WTC11 (cell line): ENCODE measurements around the gene TBRG1. TPM values are rescaled to one million over a fixed set of nuclear protein-coding genes. Genes with fewer than 3 reads are reported as not detected.

Source experiments
- CREB1 ChIP-seq: sonication (generic); formaldehyde crosslinking; IDR thresholded peaks from 2 replicates; pipeline ENCODE4 v1.8.0; 2023; ENCODE audit warnings: mild to moderate bottlenecking, missing genetic modification reagents
- ELF4 ChIP-seq: sonication (generic); formaldehyde crosslinking; IDR thresholded peaks from 2 replicates; pipeline ENCODE4 v1.8.1; 2022; ENCODE audit warnings: low read depth, mild to moderate bottlenecking, moderate library complexity, missing genetic modification reagents
- ETV6 ChIP-seq: sonication (generic); formaldehyde crosslinking; IDR thresholded peaks from 2 replicates; pipeline ENCODE4 v1.8.1; 2022; ENCODE audit warnings: mild to moderate bottlenecking, missing genetic modification reagents
- FOXJ3 ChIP-seq: sonication (generic); formaldehyde crosslinking; IDR thresholded peaks from 2 replicates; pipeline ENCODE4 v1.9.0; 2021; ENCODE audit warnings: missing genetic modification reagents, mild to moderate bottlenecking, borderline replicate concordance
- IRF1 ChIP-seq: sonication (generic); formaldehyde crosslinking; IDR thresholded peaks from 2 replicates; pipeline ENCODE4 v1.8.0; 2023; ENCODE audit warnings: missing genetic modification reagents
- JUN ChIP-seq: sonication (generic); formaldehyde crosslinking; IDR thresholded peaks from 2 replicates; pipeline ENCODE4 v1.8.0; 2023; ENCODE audit warnings: mild to moderate bottlenecking, missing genetic modification reagents
- MXD4 ChIP-seq: fragments of 250-450 bp; sonication (Bioruptor Pico); IDR thresholded peaks from 2 replicates; pipeline ENCODE4 v1.8.0; 2021; ENCODE audit warnings: mild to moderate bottlenecking, moderate library complexity, borderline replicate concordance
- MYBL2 ChIP-seq: sonication (generic); formaldehyde crosslinking; IDR thresholded peaks from 2 replicates; pipeline ENCODE4 v1.8.1; 2023; ENCODE audit warnings: mild to moderate bottlenecking, moderate library complexity, missing genetic modification reagents
- NFATC4 ChIP-seq: fragments of 250-450 bp; sonication (Bioruptor Pico); IDR thresholded peaks from 2 replicates; pipeline ENCODE4 v1.9.0; 2021; ENCODE audit warnings: mild to moderate bottlenecking
- NR3C1 ChIP-seq: sonication (generic); formaldehyde crosslinking; conservative IDR thresholded peaks from 2 replicates; pipeline ENCODE4 v1.8.1; 2023; ENCODE audit warnings: low read depth, mild to moderate bottlenecking, missing genetic modification reagents
- PRRX2 ChIP-seq: fragments of 250-450 bp; sonication (Bioruptor Pico); IDR thresholded peaks from 2 replicates; pipeline ENCODE4 v1.8.0; 2021; ENCODE audit warnings: mild to moderate bottlenecking
- RELA ChIP-seq: sonication (generic); formaldehyde crosslinking; IDR thresholded peaks from 2 replicates; pipeline ENCODE4 v1.8.1; 2022; ENCODE audit warnings: missing genetic modification reagents, mild to moderate bottlenecking, borderline replicate concordance
- RORB ChIP-seq: fragments of 250-450 bp; sonication (Bioruptor Pico); IDR thresholded peaks from 2 replicates; pipeline ENCODE4 v1.9.0; 2021; ENCODE audit warnings: mild to moderate bottlenecking
- SOX15 ChIP-seq: fragments of 250-450 bp; sonication (Bioruptor Pico); IDR thresholded peaks from 2 replicates; pipeline ENCODE4 v1.9.0; 2021; ENCODE audit warnings: mild to moderate bottlenecking
- ZNF263 ChIP-seq: sonication (generic); formaldehyde crosslinking; IDR thresholded peaks from 2 replicates; pipeline ENCODE4 v1.8.1; 2022; ENCODE audit warnings: low read depth, mild to moderate bottlenecking, moderate library complexity, missing genetic modification reagents
- ZNF317 ChIP-seq: sonication (generic); formaldehyde crosslinking; IDR thresholded peaks from 2 replicates; pipeline ENCODE4 v1.8.1; 2023; ENCODE audit warnings: low read depth, mild to moderate bottlenecking, moderate library complexity, missing genetic modification reagents, borderline replicate concordance
- ZNF416 ChIP-seq: fragments of 250-450 bp; sonication (Bioruptor Pico); IDR thresholded peaks from 2 replicates; pipeline ENCODE4 v1.9.0; 2021; ENCODE audit warnings: mild to moderate bottlenecking, inconsistent platforms
- ZNF425 ChIP-seq: fragments of 250-450 bp; sonication (Bioruptor Pico); conservative IDR thresholded peaks from 2 replicates; pipeline ENCODE4 v1.9.0; 2021; ENCODE audit warnings: mild to moderate bottlenecking
- ZNF532 ChIP-seq: fragments of 250-450 bp; sonication (Bioruptor Pico); IDR thresholded peaks from 2 replicates; pipeline ENCODE4 v1.9.0; 2021; ENCODE audit warnings: mild to moderate bottlenecking, borderline replicate concordance
- ZSCAN18 ChIP-seq: fragments of 250-450 bp; sonication (Bioruptor Pico); IDR thresholded peaks from 2 replicates; pipeline ENCODE4 v2.1.2; 2022; ENCODE audit warnings: mild to moderate bottlenecking, moderate library complexity
- total RNA-seq: library from RNA; stranded (reverse); gene quantifications from 3 replicates; pipeline ENCODE4 v1.2.3, GENCODE V29; 2021
- TF ChIP-seq, protein P1 (sequence below): sonication (generic); formaldehyde crosslinking; IDR thresholded peaks from 2 replicates; pipeline ENCODE4 v1.8.0; 2023; ENCODE audit warnings: mild to moderate bottlenecking, missing genetic modification reagents
- TF ChIP-seq, protein P2 (sequence below): sonication (generic); formaldehyde crosslinking; IDR thresholded peaks from 2 replicates; pipeline ENCODE4 v1.8.1; 2023; ENCODE audit warnings: mild to moderate bottlenecking, moderate library complexity, missing genetic modification reagents
- TF ChIP-seq, protein P3 (sequence below): sonication (generic); formaldehyde crosslinking; IDR thresholded peaks from 2 replicates; pipeline ENCODE4 v1.8.1; 2023; ENCODE audit warnings: mild to moderate bottlenecking, missing genetic modification reagents

TBRG1 gene
- total RNA-seq, 1 experiment from 2014 or later = 30.0 TPM

DNA sequence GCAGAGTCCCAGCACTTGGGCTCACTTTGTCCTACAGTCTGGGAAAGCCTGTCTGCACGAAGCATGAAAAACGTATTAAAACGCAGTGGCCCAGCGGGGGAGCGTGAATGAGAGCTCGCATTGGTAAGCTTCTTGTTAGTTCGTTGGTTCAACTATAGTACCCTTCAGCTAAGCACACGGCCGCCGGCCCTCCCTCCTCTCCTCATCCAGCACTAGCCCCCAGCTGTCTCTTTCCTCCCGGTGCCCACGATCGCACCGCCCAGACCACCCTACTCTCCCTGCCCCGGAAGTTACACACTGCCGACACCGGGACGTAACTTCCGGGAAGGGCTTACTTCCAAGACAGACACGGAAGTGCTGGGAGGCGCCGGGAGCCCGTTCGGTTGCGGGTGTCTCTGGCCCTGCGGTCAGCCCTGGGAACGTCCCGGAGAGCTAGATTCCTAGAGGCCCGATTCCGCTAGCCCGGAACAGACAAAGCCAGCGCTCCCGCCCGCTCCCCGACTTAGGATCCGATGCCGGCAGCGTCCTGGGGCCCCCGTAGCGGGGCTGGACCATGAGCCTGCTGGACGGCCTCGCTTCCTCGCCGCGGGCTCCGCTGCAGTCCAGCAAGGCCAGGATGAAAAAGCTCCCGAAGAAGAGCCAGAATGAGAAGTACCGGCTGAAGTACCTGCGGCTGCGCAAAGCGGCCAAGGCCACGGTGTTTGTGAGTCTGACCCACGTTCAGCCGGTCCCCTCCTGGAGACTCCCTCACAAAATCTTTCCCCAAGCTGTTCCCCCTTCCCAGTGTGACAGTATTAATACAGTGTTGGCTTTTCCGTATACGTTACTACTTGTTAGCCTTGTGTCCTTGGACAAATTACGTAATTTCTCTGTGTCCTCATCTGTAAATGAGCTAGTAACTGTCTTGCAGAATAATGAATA lies at the start of gene TBRG1 (continued):
- TF ChIP-seq ZSCAN18 (CRISPR knock-in tag) (no peak), RORB (no peak), ZNF317 (CRISPR knock-in tag) (no peak), FOXJ3 (CRISPR knock-in tag) (no peak), MYBL2 (CRISPR knock-in tag) (no peak), ELF4 (CRISPR knock-in tag) (no peak), ZNF263 (CRISPR knock-in tag) (no peak), PRRX2 (no peak), ZNF425 (no peak), CREB1 (CRISPR knock-in tag) (no peak), ETV6 (peak; percentile 97), RELA (CRISPR knock-in tag) (no peak), MXD4 (CRISPR knock-in tag) (no peak), IRF1 (no peak), NFATC4 (CRISPR knock-in tag) (no peak), NR3C1 (CRISPR knock-in tag) (no peak), ZNF532 (CRISPR knock-in tag) (0 out of 2 replicates have a peak, but pooled peaks have one; percentile 45), SOX15 (CRISPR knock-in tag) (no peak), JUN (CRISPR knock-in tag) (no peak), ZNF416 (CRISPR knock-in tag) (no peak)
- TF ChIP-seq, protein P1, sequence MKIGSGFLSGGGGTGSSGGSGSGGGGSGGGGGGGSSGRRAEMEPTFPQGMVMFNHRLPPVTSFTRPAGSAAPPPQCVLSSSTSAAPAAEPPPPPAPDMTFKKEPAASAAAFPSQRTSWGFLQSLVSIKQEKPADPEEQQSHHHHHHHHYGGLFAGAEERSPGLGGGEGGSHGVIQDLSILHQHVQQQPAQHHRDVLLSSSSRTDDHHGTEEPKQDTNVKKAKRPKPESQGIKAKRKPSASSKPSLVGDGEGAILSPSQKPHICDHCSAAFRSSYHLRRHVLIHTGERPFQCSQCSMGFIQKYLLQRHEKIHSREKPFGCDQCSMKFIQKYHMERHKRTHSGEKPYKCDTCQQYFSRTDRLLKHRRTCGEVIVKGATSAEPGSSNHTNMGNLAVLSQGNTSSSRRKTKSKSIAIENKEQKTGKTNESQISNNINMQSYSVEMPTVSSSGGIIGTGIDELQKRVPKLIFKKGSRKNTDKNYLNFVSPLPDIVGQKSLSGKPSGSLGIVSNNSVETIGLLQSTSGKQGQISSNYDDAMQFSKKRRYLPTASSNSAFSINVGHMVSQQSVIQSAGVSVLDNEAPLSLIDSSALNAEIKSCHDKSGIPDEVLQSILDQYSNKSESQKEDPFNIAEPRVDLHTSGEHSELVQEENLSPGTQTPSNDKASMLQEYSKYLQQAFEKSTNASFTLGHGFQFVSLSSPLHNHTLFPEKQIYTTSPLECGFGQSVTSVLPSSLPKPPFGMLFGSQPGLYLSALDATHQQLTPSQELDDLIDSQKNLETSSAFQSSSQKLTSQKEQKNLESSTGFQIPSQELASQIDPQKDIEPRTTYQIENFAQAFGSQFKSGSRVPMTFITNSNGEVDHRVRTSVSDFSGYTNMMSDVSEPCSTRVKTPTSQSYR (CRISPR knock-in tag) = no peak
- TF ChIP-seq, protein P2, sequence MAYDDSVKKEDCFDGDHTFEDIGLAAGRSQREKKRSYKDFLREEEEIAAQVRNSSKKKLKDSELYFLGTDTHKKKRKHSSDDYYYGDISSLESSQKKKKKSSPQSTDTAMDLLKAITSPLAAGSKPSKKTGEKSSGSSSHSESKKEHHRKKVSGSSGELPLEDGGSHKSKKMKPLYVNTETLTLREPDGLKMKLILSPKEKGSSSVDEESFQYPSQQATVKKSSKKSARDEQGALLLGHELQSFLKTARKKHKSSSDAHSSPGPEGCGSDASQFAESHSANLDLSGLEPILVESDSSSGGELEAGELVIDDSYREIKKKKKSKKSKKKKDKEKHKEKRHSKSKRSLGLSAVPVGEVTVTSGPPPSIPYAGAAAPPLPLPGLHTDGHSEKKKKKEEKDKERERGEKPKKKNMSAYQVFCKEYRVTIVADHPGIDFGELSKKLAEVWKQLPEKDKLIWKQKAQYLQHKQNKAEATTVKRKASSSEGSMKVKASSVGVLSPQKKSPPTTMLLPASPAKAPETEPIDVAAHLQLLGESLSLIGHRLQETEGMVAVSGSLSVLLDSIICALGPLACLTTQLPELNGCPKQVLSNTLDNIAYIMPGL = peak; percentile 7; the same call in 1 of the 2 replicates
- TF ChIP-seq, protein P3, sequence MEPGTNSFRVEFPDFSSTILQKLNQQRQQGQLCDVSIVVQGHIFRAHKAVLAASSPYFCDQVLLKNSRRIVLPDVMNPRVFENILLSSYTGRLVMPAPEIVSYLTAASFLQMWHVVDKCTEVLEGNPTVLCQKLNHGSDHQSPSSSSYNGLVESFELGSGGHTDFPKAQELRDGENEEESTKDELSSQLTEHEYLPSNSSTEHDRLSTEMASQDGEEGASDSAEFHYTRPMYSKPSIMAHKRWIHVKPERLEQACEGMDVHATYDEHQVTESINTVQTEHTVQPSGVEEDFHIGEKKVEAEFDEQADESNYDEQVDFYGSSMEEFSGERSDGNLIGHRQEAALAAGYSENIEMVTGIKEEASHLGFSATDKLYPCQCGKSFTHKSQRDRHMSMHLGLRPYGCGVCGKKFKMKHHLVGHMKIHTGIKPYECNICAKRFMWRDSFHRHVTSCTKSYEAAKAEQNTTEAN = no peak
